H1 (cell line): Measurements from ENCODE around the gene CYP2W1. TPM values are rescaled to one million over a fixed set of nuclear protein-coding genes. Genes with fewer than 3 reads are reported as not detected.
A peak's percentile ranks its signal among the peaks of the same experiment; 100 is the strongest.

Experiments
- CTCF ChIA-PET: fragments of 300-600 bp; sonication (Branson Sonifier 250); formaldehyde crosslinking; loops from one replicate; lab custom pipeline; 2021; ENCODE audit not compliant: partially characterized antibody; lab: Charles Lee
- POLR2A ChIA-PET: fragments of 300-600 bp; sonication (Branson Sonifier 250); formaldehyde crosslinking; loops from one replicate; lab custom pipeline; 2021; ENCODE audit warnings: inconsistent platforms; ENCODE audit not compliant: partially characterized antibody; lab: Charles Lee
- DNase-seq, 2 experiments: peaks; one replicate each; pipeline versions ENCODE4 v3.0.0 to v3.0.0-alpha.2; 2010 to 2022; ENCODE audit warnings: low spot score in 2 of 2, low read depth in 1 of 2, mixed read lengths in 1 of 2
- FAIRE-seq: peaks from 2 replicates; lab custom pipeline; 2011; peaks lifted over from hg19 to GRCh38; lab: Jason Lieb, UNC
- H2AFZ ChIP-seq: 2 replicates; pipeline ENCODE4 v1.8.1; 2012; ENCODE audit warnings: low read length, inconsistent platforms
- H2AK5ac ChIP-seq: 2 replicates; pipeline ENCODE4 v1.6.1; 2013; ENCODE audit warnings: low read depth, low read length
- H2BK120ac ChIP-seq: replicated peaks from 2 replicates; pipeline ENCODE3; 2013; ENCODE audit warnings: low read depth, low read length, inconsistent platforms
- H2BK12ac ChIP-seq: 2 replicates; pipeline ENCODE4 v1.6.1; 2013; ENCODE audit warnings: low read depth, low read length
- H2BK15ac ChIP-seq: 2 replicates; pipeline ENCODE4 v1.6.1; 2013; ENCODE audit warnings: low read length
- H2BK20ac ChIP-seq: 2 replicates; pipeline ENCODE4 v1.6.1; 2013; ENCODE audit warnings: low read length
- H2BK5ac ChIP-seq: 2 replicates; pipeline ENCODE4 v1.6.1; 2013; ENCODE audit warnings: low read depth, low read length
- H3K14ac ChIP-seq: 2 replicates; pipeline ENCODE4 v1.6.1; 2013; ENCODE audit warnings: inconsistent platforms; ENCODE audit not compliant: insufficient read length
- H3K18ac ChIP-seq: 2 replicates; pipeline ENCODE4 v1.6.1; 2013; ENCODE audit warnings: low read length; ENCODE audit errors: extremely low read depth
- H3K23ac ChIP-seq: 2 replicates; pipeline ENCODE4 v1.6.1; 2013; ENCODE audit warnings: inconsistent platforms; ENCODE audit not compliant: insufficient read length
- H3K23me2 ChIP-seq: 2 replicates; pipeline ENCODE4 v1.6.1; 2013; ENCODE audit warnings: low read depth, low read length
- H3K27ac ChIP-seq: 2 replicates; pipeline ENCODE4 v1.6.1; 2011; ENCODE audit warnings: low read depth, low read length, inconsistent platforms
- H3K27me3 ChIP-seq, 4 experiments: replicated peaks in 1 of 4; 1 replicate in 1 of 4; 2 replicates in 3 of 4; pipeline versions ENCODE4 v1.6.1 to v1.8.1; 2011 to 2013; ENCODE audit warnings: low read length in 3 of 4, mild to moderate bottlenecking in 3 of 4, inconsistent platforms in 2 of 4, mixed read lengths in 2 of 4, moderate library complexity in 1 of 4; ENCODE audit not compliant: control insufficient read depth in 3 of 4, insufficient read depth in 3 of 4; ENCODE audit errors: extremely low read depth in 1 of 4
- H3K36me3 ChIP-seq, 4 experiments: 2 replicates each; pipeline versions ENCODE4 v1.6.1 to v1.8.1; 2011 to 2013; ENCODE audit warnings: mild to moderate bottlenecking in 4 of 4, low read length in 3 of 4, moderate library complexity in 2 of 4, control low read depth in 1 of 4, inconsistent platforms in 1 of 4; ENCODE audit not compliant: insufficient read depth in 4 of 4, control insufficient read depth in 2 of 4
- H3K4ac ChIP-seq: replicated peaks from 2 replicates; pipeline ENCODE3; 2013; ENCODE audit warnings: low read length, low read depth, mixed read lengths, inconsistent platforms; ENCODE audit not compliant: insufficient read length
- H3K4me1 ChIP-seq, 4 experiments: replicated peaks in 1 of 4; 1 replicate in 1 of 4; 2 replicates in 3 of 4; pipeline versions ENCODE4 v1.6.1 to v1.8.1; 2011 to 2013; ENCODE audit warnings: low read length in 3 of 4, inconsistent platforms in 2 of 4, mixed read lengths in 1 of 4; ENCODE audit not compliant: insufficient read depth in 4 of 4, control insufficient read depth in 3 of 4
- H3K4me2 ChIP-seq, 2 experiments: 2 replicates each; pipeline versions ENCODE4 v1.6.1 to v1.8.1; 2011 to 2013; ENCODE audit warnings: low read depth in 2 of 2, low read length in 2 of 2, control low read depth in 1 of 2, inconsistent platforms in 1 of 2, mild to moderate bottlenecking in 1 of 2; ENCODE audit not compliant: insufficient read depth in 1 of 2
- H3K4me3 ChIP-seq, 4 experiments: fragments of 200-600, 300-600 bp in 1 of 4; sonication (generic), shearing (Covaris generic), sonication (Bioruptor Twin) in 1 of 4; 2 replicates each; pipeline versions ENCODE4 v1.5.1 to v1.8.1; 2011 to 2016; ENCODE audit warnings: low read length in 4 of 4, low read depth in 3 of 4, control low read depth in 2 of 4, inconsistent platforms in 2 of 4, mild to moderate bottlenecking in 2 of 4, mixed read lengths in 1 of 4, moderate library complexity in 1 of 4; ENCODE audit not compliant: insufficient read depth in 2 of 4; ENCODE audit errors: extremely low read depth in 1 of 4
- H3K56ac ChIP-seq: replicated peaks from 2 replicates; pipeline ENCODE3; 2013; ENCODE audit warnings: low read depth, mild to moderate bottlenecking, mixed read lengths, low read length, inconsistent platforms; ENCODE audit not compliant: insufficient read length
- H3K79me1 ChIP-seq: 2 replicates; pipeline ENCODE4 v1.6.1; 2013; ENCODE audit warnings: low read depth, low read length, control low read depth
- H3K79me2 ChIP-seq, 2 experiments: 2 replicates each; pipeline versions ENCODE4 v1.6.1 to v1.8.1; 2012 to 2013; ENCODE audit warnings: low read length in 2 of 2, mild to moderate bottlenecking in 2 of 2, inconsistent platforms in 1 of 2; ENCODE audit not compliant: insufficient read depth in 2 of 2, control insufficient read depth in 1 of 2
- H3K9ac ChIP-seq, 4 experiments: replicated peaks in 1 of 4; 1 replicate in 1 of 4; 2 replicates in 3 of 4; pipeline versions ENCODE4 v1.6.1 to v1.8.1; 2011 to 2013; ENCODE audit warnings: low read depth in 3 of 4, low read length in 3 of 4, control low read depth in 2 of 4, mild to moderate bottlenecking in 2 of 4, moderate library complexity in 2 of 4, inconsistent platforms in 1 of 4; ENCODE audit errors: extremely low read depth in 1 of 4
- H3K9me3 ChIP-seq, 2 experiments: 2 replicates each; pipeline versions ENCODE4 v1.6.1 to v1.8.1; 2012 to 2013; ENCODE audit warnings: mild to moderate bottlenecking in 2 of 2, moderate library complexity in 2 of 2, control low read depth in 1 of 2, inconsistent platforms in 1 of 2, low read depth in 1 of 2, low read length in 1 of 2, mixed read lengths in 1 of 2; ENCODE audit not compliant: insufficient read depth in 2 of 2
- H4K20me1 ChIP-seq, 2 experiments: replicated peaks in 1 of 2; 2 replicates each; pipeline versions ENCODE3 to v1.8.1; 2011 to 2013; ENCODE audit warnings: inconsistent platforms in 2 of 2, low read length in 2 of 2, mild to moderate bottlenecking in 1 of 2; ENCODE audit not compliant: insufficient read depth in 2 of 2, control insufficient read depth in 1 of 2
- H4K5ac ChIP-seq: 2 replicates; pipeline ENCODE4 v1.6.1; 2013; ENCODE audit warnings: low read length, low read depth, mixed read lengths, inconsistent platforms; ENCODE audit not compliant: insufficient read length
- H4K8ac ChIP-seq: 2 replicates; pipeline ENCODE4 v1.8.0; 2013; ENCODE audit warnings: mild to moderate bottlenecking, moderate library complexity, low read length, inconsistent platforms; ENCODE audit not compliant: insufficient read depth; ENCODE audit errors: extremely low read depth
- H4K91ac ChIP-seq: replicated peaks from 2 replicates; pipeline ENCODE3; 2013; ENCODE audit warnings: low read length, mixed read lengths, inconsistent platforms; ENCODE audit not compliant: insufficient read length
- EZH2 ChIP-seq: fragments of 200-600 bp; sonication (generic); IDR thresholded peaks from 2 replicates; pipeline ENCODE4 v1.7.1; 2012; ENCODE audit warnings: low read depth, mild to moderate bottlenecking, moderate library complexity, low read length, inconsistent platforms; ENCODE audit not compliant: severe bottlenecking
- SP4 ChIP-seq: IDR thresholded peaks from 2 replicates; pipeline ENCODE4 v1.6.1; 2012; ENCODE audit warnings: low read length, inconsistent platforms
- WGBS, 2 experiments: shearing (Covaris generic) in 1 of 2; methylation state at CpG; one replicate each; pipeline versions ENCODE4 v1.1.6 to v1.1.7; 2013 to 2015; ENCODE audit warnings: low lambda C conversion rate in 2 of 2, mixed read lengths in 2 of 2, inconsistent platforms in 1 of 2, low coverage in 1 of 2, missing lambda C conversion rate in 1 of 2; ENCODE audit not compliant: insufficient replicate concordance in 2 of 2, insufficient coverage in 1 of 2, insufficient read length in 1 of 2; ENCODE audit errors: extremely low coverage in 1 of 2, missing lambda C conversion rate in 1 of 2; 5-methylcytosine and 5-hydroxymethylcytosine counted together
- polyA plus RNA-seq, 7 experiments: library from polyadenylated mRNA; depleted of rRNA in 3 of 7; stranded (reverse) in 5 of 7; unstranded in 2 of 7; fragments of >200 nt in 5 of 7; fragments of 200-250 nt in 2 of 7; gene quantifications; 1 replicate in 5 of 7; 2 replicates in 1 of 7; 4 replicates in 1 of 7; pipeline versions ENCODE4 v1.2.1 to v1.2.3, GENCODE V29; 2011 to 2013; ENCODE audit warnings: missing spikeins in 2 of 7, mixed read lengths in 2 of 7
- total RNA-seq: library from RNA; stranded (reverse); fragmentation: NEBNext Ultra II Directional; extraction: Animal tissue kit (Norgen Biotek cat#: 25700); gene quantifications from 2 replicates; pipeline ENCODE4 v1.2.1, GENCODE V29; 2021

CYP2W1 gene
- total and polyA plus RNA-seq, 2 of the 8 experiments (the other 6 are each of a cell fraction or from before 2014, with no cell fraction given): not detected

GRCh38 chr7:1017586-1018333 lies 34.8 kb downstream of the CYP2W1 start:
- ChIA-PET POLR2A (interaction anchor here (1.2 kb wide), 1 partner anchor 10 kb away, joined by 3 read pairs; no protein-coding TSS in a partner anchor), CTCF (interaction anchor here (0.6 to 10.9 kb wide), 5 partner anchors 24 to 1891 kb away, joined by 3 to 117 read pairs (median 3); no protein-coding TSS in a partner anchor)
- no peak overlapping the region for H3K23ac ChIP-seq
- H3K79me1 ChIP-seq: peaks cover 6% of the 10 kb centered on the region
- no peak overlapping the region for H2BK120ac ChIP-seq
- H2BK12ac ChIP-seq: no peak overlapping the region
- H3K18ac ChIP-seq: no peak overlapping the region
- peak overlapping the region; percentile 68 for H4K8ac ChIP-seq
- H3K14ac ChIP-seq: no peak overlapping the region
- H3K36me3 ChIP-seq: no peaks in the 10 kb centered on the region; a peak in 1 of 8 replicates
- H3K27ac ChIP-seq: no peak overlapping the region
- FAIRE-seq: no peak
- WGBS, 2 experiments: 95% methylated on average over 33 of the region's 34 CpGs; no CpG with 5 or more reads in 1 of the 2 experiments
- no peak overlapping the region for H3K56ac ChIP-seq
- H3K79me2 ChIP-seq: no peaks in the 10 kb centered on the region; a peak in 1 of 4 replicates
- no peaks in the 10 kb centered on the region for H3K27me3 ChIP-seq
- no peak overlapping the region for H3K4me2 ChIP-seq
- no peak overlapping the region for H4K5ac ChIP-seq
- H3K9me3 ChIP-seq: peaks cover 0 to 8% of the 10 kb centered on the region in 2 experiments; a peak in 1 of 4 replicates
- DNase-seq: no peak
- 0 out of 2 replicates have a peak overlapping the region, but pooled peaks have one; percentile 24 for H2AK5ac ChIP-seq
- H4K91ac ChIP-seq: no peak overlapping the region
- H2AFZ ChIP-seq: no peak overlapping the region
- H2BK5ac ChIP-seq: no peak overlapping the region; the same call in 1 of the 2 replicates
- no peak overlapping the region for H3K4ac ChIP-seq
- no peaks in the 10 kb centered on the region for H3K23me2 ChIP-seq
- H2BK20ac ChIP-seq: no peak overlapping the region
- H3K4me1 ChIP-seq: no peaks in the 10 kb centered on the region
- no peak overlapping the region for H3K9ac ChIP-seq
- no peak overlapping the region for H3K4me3 ChIP-seq
- H2BK15ac ChIP-seq: no peak overlapping the region
- H4K20me1 ChIP-seq: peaks cover 1 to 6% of the 10 kb centered on the region in 2 experiments
- TF ChIP-seq EZH2: no peak
- no peak for TF ChIP-seq SP4
